ENCODE data around the gene RABL6. TPM values are rescaled to one million over a fixed set of nuclear protein-coding genes. Genes with fewer than 3 reads are reported as not detected.
"Not testable (repeated sequence)": the region's sequence is repeated elsewhere in the genome, so short reads cannot be mapped to it uniquely, and the experiment has no call there.

RABL6 gene
- total RNA-seq, 1 donor from 2014 or later = 116 TPM

GRCh38 chr9:136794281-136794999 lies 13.3 kb upstream of the RABL6 start:
- Mint-ChIP-seq H3K36me3 (ENCODE audit: low read depth) (peaks cover 3% of the 10 kb centered on the region), H3K27me3 (peaks cover 15% of the 10 kb centered on the region), H3K27ac (peak overlapping the region; percentile 25), H3K4me1 (peaks cover 9% of the 10 kb centered on the region), H3K4me3 (no peak overlapping the region), H3K9me3 (no peaks in the 10 kb centered on the region)
- intact Hi-C loops (cut with micrococcal nuclease) = loop anchor here (5.0 to 10.0 kb wide), 2 partner anchors 660 to 758 kb away; partner anchors contain the start of genes MRPL41, NSMF and PNPLA7
- no peak for DNase-seq

DNA sequence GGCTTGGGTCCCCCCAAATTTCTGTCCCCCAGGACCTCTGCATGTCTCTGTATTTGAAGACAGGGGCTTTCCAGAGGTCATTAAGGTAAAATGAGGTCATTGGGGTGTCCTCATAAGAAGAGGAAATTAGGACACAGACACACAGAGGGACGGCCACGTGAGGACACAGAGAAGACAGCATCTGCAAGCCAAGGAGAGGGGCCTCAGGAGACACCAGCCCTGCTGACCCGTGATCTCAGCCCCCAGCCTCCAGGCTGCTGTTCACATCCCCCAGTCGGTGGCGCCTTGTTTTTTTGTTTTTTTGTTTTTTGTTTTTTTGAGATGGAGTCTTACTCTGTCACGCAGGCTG lies 12.8 kb upstream of the RABL6 start:
- Mint-ChIP-seq H3K4me1 (peaks cover 9% of the 10 kb centered on the region), H3K27ac (no peak overlapping the region), H3K36me3 (ENCODE audit: low read depth) (peaks cover 3% of the 10 kb centered on the region), H3K9me3 (no peaks in the 10 kb centered on the region), H3K27me3 (peaks cover 15% of the 10 kb centered on the region), H3K4me3 (no peak overlapping the region)
- no peak for DNase-seq
- intact Hi-C loops (cut with micrococcal nuclease) = loop anchor here (5.0 to 10.0 kb wide), 2 partner anchors 660 to 757 kb away; partner anchors contain the start of genes MRPL41, NSMF and PNPLA7

- intact Hi-C loops (cut with micrococcal nuclease) = loop anchor here (10.0 kb wide), 1 partner anchor 658 kb away; the partner anchor contains the start of gene NSMF
- peaks cover 14% of the 10 kb centered on the region for H3K4me1 Mint-ChIP-seq
- H3K27me3 Mint-ChIP-seq = peaks cover 22% of the 10 kb centered on the region
- no peak within 1 kb of the TSS for H3K27ac Mint-ChIP-seq
- H3K4me3 Mint-ChIP-seq = no peak within 1 kb of the TSS
- DNase-seq = no peak
- H3K36me3 Mint-ChIP-seq (ENCODE audit: low read depth) = peaks cover 3% of the 10 kb centered on the region
- no peaks in the 10 kb centered on the region for H3K9me3 Mint-ChIP-seq
Observed at GRCh38 chr9:136796238-136796774, 11.4 kb upstream of the RABL6 start, which contains the start of gene CCDC183. Gene CCDC183 (plus strand): TSS chr9:136796338. CDS start chr9:136796398, 60 bp downstream.

DNA sequence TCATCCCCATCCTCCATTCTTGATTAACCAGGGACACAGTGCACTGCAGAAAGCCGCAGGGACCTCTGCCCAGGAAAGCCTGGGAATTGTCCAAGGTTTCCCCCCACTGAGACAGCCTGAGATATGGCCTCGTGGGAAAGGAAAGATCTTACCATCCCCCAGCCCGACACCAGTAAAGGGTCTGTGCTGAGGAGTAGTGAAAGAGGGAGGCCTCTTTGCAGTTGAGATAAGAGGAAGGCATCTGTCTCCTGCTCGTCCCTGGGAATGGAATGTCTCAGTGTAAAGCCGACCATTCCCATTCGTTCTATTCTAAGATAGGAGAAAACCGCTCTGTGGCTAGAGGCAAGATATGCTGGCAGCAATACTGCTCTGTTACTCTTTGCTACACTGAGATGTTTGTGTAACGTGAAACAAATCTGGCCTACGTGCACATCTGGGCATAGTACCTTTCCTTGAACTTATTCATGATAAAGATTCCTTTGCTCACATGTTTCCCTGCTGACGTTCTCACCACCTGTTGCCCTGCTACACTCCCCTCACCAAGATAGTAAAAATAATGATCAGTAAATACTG lies 10.9 kb upstream of the RABL6 start:
- H3K36me3 Mint-ChIP-seq (ENCODE audit: low read depth); H3K9me3 Mint-ChIP-seq; H3K27ac Mint-ChIP-seq; H3K4me3 Mint-ChIP-seq; DNase-seq: not testable (repeated sequence)
- intact Hi-C loops (cut with micrococcal nuclease) = loop anchor here (10.0 kb wide), 1 partner anchor 658 kb away; the partner anchor contains the start of gene NSMF
- H3K27me3 Mint-ChIP-seq = peaks cover 24% of the 10 kb centered on the region
- peaks cover 16% of the 10 kb centered on the region for H3K4me1 Mint-ChIP-seq

GRCh38 chr9:136798708-136799078 lies 9.1 kb upstream of the RABL6 start:
- Mint-ChIP-seq H3K36me3 (ENCODE audit: low read depth) (peaks cover 3% of the 10 kb centered on the region), H3K9me3 (no peaks in the 10 kb centered on the region), H3K4me1 (peaks cover 10% of the 10 kb centered on the region), H3K27me3 (peaks cover 26% of the 10 kb centered on the region), H3K27ac (no peak overlapping the region), H3K4me3 (no peak overlapping the region)
- intact Hi-C loops (cut with micrococcal nuclease) = loop anchor here (10.0 kb wide), 1 partner anchor 656 kb away; the partner anchor contains the start of gene NSMF
- DNase-seq = no peak

- H3K4me3 Mint-ChIP-seq = no peak overlapping the region
- H3K4me1 Mint-ChIP-seq = peaks cover 10% of the 10 kb centered on the region
- DNase-seq = no peak
- H3K27ac Mint-ChIP-seq = no peak overlapping the region
- H3K27me3 Mint-ChIP-seq = peaks cover 26% of the 10 kb centered on the region
- peaks cover 3% of the 10 kb centered on the region for H3K36me3 Mint-ChIP-seq (ENCODE audit: low read depth)
- no peaks in the 10 kb centered on the region for H3K9me3 Mint-ChIP-seq
- intact Hi-C loops (cut with micrococcal nuclease) = loop anchor here (10.0 kb wide), 1 partner anchor 656 kb away; the partner anchor contains the start of gene NSMF
Observed at GRCh38 chr9:136799079-136799853, 8.5 kb upstream of the RABL6 start.

DNA sequence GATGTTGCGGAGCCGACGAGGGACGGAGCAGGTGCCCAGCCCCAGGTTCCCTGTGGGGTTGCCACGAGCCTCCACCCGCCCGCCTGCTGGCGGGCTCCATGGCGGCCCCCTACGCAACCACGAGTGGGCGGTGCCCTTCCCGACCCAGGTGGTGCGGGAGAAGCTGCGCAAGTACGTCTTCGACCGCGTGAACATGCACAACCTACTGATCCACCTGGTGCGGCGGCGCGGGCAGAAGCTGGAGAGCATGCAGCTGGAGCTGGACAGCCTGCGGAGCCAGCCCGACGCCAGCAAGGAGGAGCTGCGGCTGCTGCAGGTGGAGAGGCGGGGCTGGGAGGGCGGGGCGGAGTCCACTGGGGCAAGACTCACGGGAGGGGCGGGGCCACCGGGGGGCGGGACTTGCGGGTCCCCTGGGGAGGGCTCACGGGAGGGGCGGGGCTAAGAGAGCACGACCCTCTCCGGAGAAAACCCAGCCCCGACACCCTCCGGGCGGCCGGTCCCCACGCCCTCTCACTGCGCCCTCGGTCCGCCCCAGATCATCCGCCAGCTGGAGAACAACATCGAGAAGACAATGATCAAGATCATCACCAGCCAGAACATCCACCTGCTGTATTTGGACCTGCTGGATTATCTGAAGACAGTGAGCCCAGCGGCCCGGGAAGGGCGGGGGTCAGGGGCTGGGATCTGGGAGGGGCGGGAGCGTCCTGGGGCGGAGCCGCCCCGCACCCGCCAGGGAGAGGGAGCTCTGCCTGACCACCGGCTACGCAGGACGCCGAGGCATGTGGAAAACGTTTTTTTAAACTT lies 7.7 kb upstream of the RABL6 start:
- intact Hi-C loops (cut with micrococcal nuclease) = loop anchor here (1.0 to 10.0 kb wide), 4 partner anchors 9 to 655 kb away; partner anchors contain the start of genes NSMF, PHPT1, TMEM141 and TRAF2
- Mint-ChIP-seq H3K4me1 (peaks cover 10% of the 10 kb centered on the region), H3K27me3 (peaks cover 26% of the 10 kb centered on the region), H3K9me3 (no peaks in the 10 kb centered on the region), H3K36me3 (ENCODE audit: low read depth) (no peaks in the 10 kb centered on the region), H3K27ac (peak overlapping the region; percentile 59), H3K4me3 (peak overlapping the region; percentile 86)
- peak; percentile 91 for DNase-seq

DNA sequence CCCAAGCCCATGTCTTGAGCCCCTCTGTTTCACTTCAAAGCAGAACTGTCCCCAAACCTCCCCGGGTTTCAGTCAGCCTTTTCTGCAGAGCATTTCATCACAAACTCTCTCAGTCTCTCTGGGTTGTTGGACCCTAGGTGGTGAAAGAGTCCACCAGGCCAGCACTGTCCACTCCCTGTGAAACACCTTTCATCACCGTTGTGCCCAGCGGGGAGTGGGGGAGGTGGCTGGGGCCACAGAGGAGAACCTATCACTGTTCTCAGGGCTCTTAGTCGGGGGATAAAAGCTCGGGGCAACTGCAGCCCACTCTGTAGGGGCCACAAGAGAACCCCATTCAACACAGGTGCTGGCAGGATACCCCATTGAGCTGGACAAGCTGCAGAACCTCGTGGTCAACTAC lies 5.4 kb upstream of the RABL6 start:
- no peak overlapping the region for H3K4me3 Mint-ChIP-seq
- peaks cover 21% of the 10 kb centered on the region for H3K4me1 Mint-ChIP-seq
- intact Hi-C loops (cut with micrococcal nuclease) = loop anchor here (10.0 kb wide), 1 partner anchor 82 kb away; the partner anchor contains the start of gene TRAF2
- DNase-seq = no peak
- peaks cover 3% of the 10 kb centered on the region for H3K36me3 Mint-ChIP-seq (ENCODE audit: low read depth)
- H3K27me3 Mint-ChIP-seq = peaks cover 14% of the 10 kb centered on the region
- no peaks in the 10 kb centered on the region for H3K9me3 Mint-ChIP-seq
- no peak overlapping the region for H3K27ac Mint-ChIP-seq

- H3K27me3 Mint-ChIP-seq = peaks cover 11% of the 10 kb centered on the region
- peaks cover 21% of the 10 kb centered on the region for H3K4me1 Mint-ChIP-seq
- not testable (repeated sequence) for H3K27ac Mint-ChIP-seq; H3K9me3 Mint-ChIP-seq; H3K4me3 Mint-ChIP-seq; H3K36me3 Mint-ChIP-seq (ENCODE audit: low read depth); DNase-seq
- intact Hi-C loops (cut with micrococcal nuclease) = loop anchor here (10.0 kb wide), 1 partner anchor 82 kb away; the partner anchor contains the start of gene TRAF2
Observed at GRCh38 chr9:136803009-136803550, 4.7 kb upstream of the RABL6 start.

DNA sequence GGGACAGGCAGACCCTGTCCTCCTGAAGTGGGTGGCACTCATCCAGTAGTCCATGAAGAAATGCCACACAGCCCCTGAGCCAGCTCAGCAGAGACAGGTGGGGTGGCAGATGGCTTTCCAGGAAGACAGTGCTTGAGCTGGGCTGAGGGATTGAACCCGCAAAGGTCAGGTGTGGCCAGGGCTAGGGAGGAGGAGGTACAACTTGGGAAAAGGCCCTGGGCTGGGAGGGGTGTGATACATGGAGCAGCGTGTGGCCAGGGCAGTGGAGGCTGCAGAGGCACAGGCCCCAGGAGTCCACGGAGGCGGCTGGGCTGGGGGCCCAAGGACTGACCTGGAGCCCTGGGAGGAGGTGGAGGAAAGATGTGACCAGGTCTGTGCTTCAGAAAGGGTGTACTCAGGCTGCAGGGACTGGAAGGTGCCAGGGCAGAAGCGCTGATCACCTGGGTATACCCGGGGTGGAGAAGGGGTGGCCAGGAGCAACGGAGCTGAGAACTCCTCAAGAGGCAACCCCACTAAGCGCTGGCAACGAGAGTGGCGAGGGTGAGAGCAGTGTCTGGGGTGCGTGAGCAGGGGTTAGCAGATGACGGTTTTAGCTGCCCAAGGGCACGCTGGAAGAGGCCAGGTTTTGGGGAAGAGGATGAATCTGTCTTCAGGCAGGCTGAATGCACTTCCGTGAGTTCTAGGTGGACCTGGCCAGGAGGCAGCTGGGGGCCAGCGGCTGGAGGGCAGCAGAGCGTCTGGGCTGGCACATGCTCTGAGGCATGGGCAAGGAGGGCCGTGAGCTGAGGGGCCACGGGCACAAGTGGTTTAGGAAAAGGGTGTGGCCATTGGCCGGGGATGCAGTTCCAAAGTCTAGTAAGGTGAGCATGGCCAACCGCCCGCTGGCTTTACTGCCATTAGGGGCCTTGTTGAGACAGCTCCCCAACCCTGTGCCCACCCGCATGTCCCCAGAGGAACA lies 3.9 kb upstream of the RABL6 start:
- H3K27me3 Mint-ChIP-seq = peaks cover 11% of the 10 kb centered on the region
- intact Hi-C loops (cut with micrococcal nuclease) = loop anchor here (10.0 kb wide), 1 partner anchor 81 kb away; the partner anchor contains the start of gene TRAF2
- H3K4me3 Mint-ChIP-seq = no peak overlapping the region
- H3K9me3 Mint-ChIP-seq = no peaks in the 10 kb centered on the region
- H3K27ac Mint-ChIP-seq = no peak overlapping the region
- peaks cover 3% of the 10 kb centered on the region for H3K36me3 Mint-ChIP-seq (ENCODE audit: low read depth)
- no peak for DNase-seq
- H3K4me1 Mint-ChIP-seq = peaks cover 24% of the 10 kb centered on the region

DNA sequence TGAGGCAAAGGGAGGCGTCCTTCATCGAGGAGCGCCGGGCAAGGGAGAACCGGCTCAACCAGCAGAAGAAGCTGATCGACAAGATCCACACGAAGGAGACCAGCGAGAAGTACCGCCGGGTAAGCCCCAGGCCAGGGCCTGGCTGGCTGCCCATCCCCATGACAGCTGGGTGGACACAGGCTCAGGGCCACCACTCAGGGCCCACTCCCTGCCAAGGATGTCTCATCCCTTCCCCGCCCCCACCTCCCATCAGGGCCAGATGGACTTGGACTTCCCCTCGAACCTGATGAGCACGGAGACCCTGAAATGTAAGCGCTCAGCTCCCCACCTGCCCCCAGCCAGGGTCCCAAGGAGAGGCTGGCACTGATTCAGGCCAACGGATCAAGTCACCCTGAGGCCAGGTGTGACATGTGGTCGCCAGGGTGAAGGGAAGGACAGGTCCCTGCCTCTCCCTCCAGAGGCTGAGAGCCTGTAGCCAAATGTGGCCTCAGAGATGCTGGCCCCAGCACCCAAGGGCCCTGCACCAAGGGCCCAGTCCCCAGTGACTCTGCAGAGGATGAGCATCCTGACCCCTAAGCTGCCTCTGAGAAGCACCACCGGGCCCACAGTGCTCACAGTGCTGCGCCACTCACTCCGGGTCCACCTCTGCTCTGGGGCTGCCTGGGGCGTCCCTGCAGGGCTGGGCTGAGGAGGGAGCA lies 3.1 kb upstream of the RABL6 start:
- Mint-ChIP-seq H3K27me3 (peaks cover 11% of the 10 kb centered on the region), H3K27ac (no peak overlapping the region), H3K4me1 (peaks cover 30% of the 10 kb centered on the region), H3K36me3 (ENCODE audit: low read depth) (peaks cover 12% of the 10 kb centered on the region), H3K4me3 (no peak overlapping the region), H3K9me3 (no peaks in the 10 kb centered on the region)
- DNase-seq = no peak
- intact Hi-C loops (cut with micrococcal nuclease) = loop anchor here (5.0 to 10.0 kb wide), 2 partner anchors 80 to 98 kb away; partner anchors contain the start of gene TRAF2
